H1 (cell line): ENCODE data around the gene MORN4. TPM values are rescaled to one million over a fixed set of nuclear protein-coding genes. Genes with fewer than 3 reads are reported as not detected.

Source experiments
- polyA plus RNA-seq, 7 experiments: library from polyadenylated mRNA; depleted of rRNA in 3 of 7; stranded (reverse) in 5 of 7; unstranded in 2 of 7; fragments of >200 nt in 5 of 7; fragments of 200-250 nt in 2 of 7; gene quantifications; 1 replicate in 5 of 7; 2 replicates in 1 of 7; 4 replicates in 1 of 7; pipeline versions ENCODE4 v1.2.1 to v1.2.3, GENCODE V29; 2011 to 2013; ENCODE audit warnings: missing spikeins in 2 of 7, mixed read lengths in 2 of 7
- total RNA-seq: library from RNA; stranded (reverse); fragmentation: NEBNext Ultra II Directional; extraction: Animal tissue kit (Norgen Biotek cat#: 25700); gene quantifications from 2 replicates; pipeline ENCODE4 v1.2.1, GENCODE V29; 2021

Gene MORN4
- total and polyA plus RNA-seq, 2 of the 8 experiments (the other 6 are each of a cell fraction or from before 2014, with no cell fraction given): 13.6 to 22.0 TPM

Other genes with a start within 250 kb of the MORN4 start
- gene RRP12, start 232.2 kb downstream of the MORN4 start, total RNA-seq: 65.8 and 71.9 TPM in 2 replicates
- gene RRP12, start 232.2 kb downstream of the MORN4 start, polyA plus RNA-seq (2011; rRNA removed): 21.0 and 33.1 TPM in 2 replicates
- 799 and 819 TPM in 2 replicates for gene PGAM1, start 207.3 kb downstream of the MORN4 start, total RNA-seq
- 791 and 833 TPM in 2 replicates for gene PGAM1, start 207.3 kb downstream of the MORN4 start, polyA plus RNA-seq (2011; rRNA removed)
- gene EXOSC1, start 187.5 kb downstream of the MORN4 start, total RNA-seq: 52.1 and 53.6 TPM in 2 replicates
- gene EXOSC1, start 187.5 kb downstream of the MORN4 start, polyA plus RNA-seq (2011; rRNA removed): 58.6 and 68.1 TPM in 2 replicates
- gene ZDHHC16, start 187.3 kb downstream of the MORN4 start, total RNA-seq: 45.9 and 50.4 TPM in 2 replicates
- 108 and 127 TPM in 2 replicates for gene ZDHHC16, start 187.3 kb downstream of the MORN4 start, polyA plus RNA-seq (2011; rRNA removed)
- gene MMS19, start 135.1 kb downstream of the MORN4 start, total RNA-seq: 128 and 130 TPM in 2 replicates
- 221 and 228 TPM in 2 replicates for gene MMS19, start 135.1 kb downstream of the MORN4 start, polyA plus RNA-seq (2011; rRNA removed)
- 22.3 and 23.1 TPM in 2 replicates for gene UBTD1, start 134.6 kb downstream of the MORN4 start, total RNA-seq
- 36.2 and 48.8 TPM in 2 replicates for gene UBTD1, start 134.6 kb downstream of the MORN4 start, polyA plus RNA-seq (2011; rRNA removed)
- not detected in 2 replicates for gene ANKRD2, start 60.7 kb downstream of the MORN4 start, total RNA-seq
- gene ANKRD2, start 60.7 kb downstream of the MORN4 start, polyA plus RNA-seq (2011; rRNA removed): not detected in 2 replicates
- gene HOGA1, start 49.1 kb downstream of the MORN4 start, total RNA-seq: 0.28 and 0.29 TPM in 2 replicates
- 0.57 and 1.00 TPM in 2 replicates for gene HOGA1, start 49.1 kb downstream of the MORN4 start, polyA plus RNA-seq (2011; rRNA removed)
- gene C10orf62, start 43.8 kb downstream of the MORN4 start, total RNA-seq: not detected in 2 replicates
- 0.05 TPM in 1 of 2 replicates, not detected in the other for gene C10orf62, start 43.8 kb downstream of the MORN4 start, polyA plus RNA-seq (2011; rRNA removed)
- gene PI4K2A, start 7.2 kb upstream of the MORN4 start, total RNA-seq: 21.9 and 22.9 TPM in 2 replicates
- 20.7 and 21.9 TPM in 2 replicates for gene PI4K2A, start 7.2 kb upstream of the MORN4 start, polyA plus RNA-seq (2011; rRNA removed)
- gene AVPI1, start 53.7 kb upstream of the MORN4 start, total RNA-seq: 7.8 and 9.0 TPM in 2 replicates
- 13.5 and 14.5 TPM in 2 replicates for gene AVPI1, start 53.7 kb upstream of the MORN4 start, polyA plus RNA-seq (2011; rRNA removed)
- 33.1 and 37.3 TPM in 2 replicates for gene MARVELD1, start 80.2 kb upstream of the MORN4 start, total RNA-seq
- 28.1 and 38.0 TPM in 2 replicates for gene MARVELD1, start 80.2 kb upstream of the MORN4 start, polyA plus RNA-seq (2011; rRNA removed)
- gene ZFYVE27, start 103.6 kb upstream of the MORN4 start, total RNA-seq: 19.8 and 22.7 TPM in 2 replicates
- 16.6 and 20.9 TPM in 2 replicates for gene ZFYVE27, start 103.6 kb upstream of the MORN4 start, polyA plus RNA-seq (2011; rRNA removed)
- 3.3 and 3.9 TPM in 2 replicates for gene SFRP5, start 138.5 kb upstream of the MORN4 start, total RNA-seq
- gene SFRP5, start 138.5 kb upstream of the MORN4 start, polyA plus RNA-seq (2011; rRNA removed): 5.9 and 8.6 TPM in 2 replicates
- 0.04 TPM in 1 of 2 replicates, not detected in the other for gene GOLGA7B, start 216.3 kb upstream of the MORN4 start, total RNA-seq
- 0.02 and 0.14 TPM in 2 replicates for gene GOLGA7B, start 216.3 kb upstream of the MORN4 start, polyA plus RNA-seq (2011; rRNA removed)